GM23338 (cell line): ENCODE results near the gene WBP1. TPM values are rescaled to one million over a fixed set of nuclear protein-coding genes. Genes with fewer than 3 reads are reported as not detected.

ENCODE experiments used
- ATAC-seq: fragments of 200-7000 bp; cut with Tn5 transposase; 3 replicates; pipeline ENCODE4 v1.9.1; 2020
- DNase-seq: peaks from one replicate; pipeline ENCODE4 v3.0.0-alpha.2; 2015; ENCODE audit warnings: low spot score
- H2AFZ ChIP-seq: fragments of 200-600 bp; sonication (generic); 2 replicates; pipeline ENCODE4 v1.8.0; 2016; ENCODE audit warnings: antibody characterized with exemption, mild to moderate bottlenecking, moderate library complexity
- H3F3A ChIP-seq: fragments of 200-600 bp; sonication (generic); replicated peaks from 2 replicates; pipeline ENCODE4 v1.8.0; 2017; ENCODE audit warnings: antibody characterized with exemption, mixed run types, low read depth
- H3K27ac ChIP-seq: fragments of 200-600 bp; sonication (generic); 2 replicates; pipeline ENCODE4 v1.6.1; 2016; ENCODE audit warnings: low read depth
- H3K27me3 ChIP-seq: fragments of 200-600 bp; sonication (generic); 2 replicates; pipeline ENCODE4 v1.8.0; 2016; ENCODE audit warnings: mild to moderate bottlenecking, mixed run types, moderate library complexity; ENCODE audit not compliant: insufficient read depth
- H3K36me3 ChIP-seq: fragments of 200-600 bp; sonication (generic); 2 replicates; pipeline ENCODE4 v1.8.0; 2016; ENCODE audit warnings: mild to moderate bottlenecking; ENCODE audit not compliant: insufficient read depth
- H3K4me1 ChIP-seq: fragments of 200-600 bp; sonication (generic); 2 replicates; pipeline ENCODE4 v1.8.0; 2016; ENCODE audit warnings: mild to moderate bottlenecking, moderate library complexity; ENCODE audit not compliant: insufficient read depth
- H3K4me2 ChIP-seq: fragments of 200-600 bp; sonication (generic); 2 replicates; pipeline ENCODE4 v1.7.1; 2017; ENCODE audit warnings: mixed run types
- H3K4me3 ChIP-seq: fragments of 200-600 bp; sonication (generic); 2 replicates; pipeline ENCODE4 v1.6.1; 2016; ENCODE audit warnings: mixed run types
- H3K79me2 ChIP-seq: fragments of 200-600 bp; sonication (generic); replicated peaks from 2 replicates; pipeline ENCODE4 v1.8.0; 2017; ENCODE audit warnings: mild to moderate bottlenecking; ENCODE audit not compliant: insufficient read depth
- H3K9me2 ChIP-seq: fragments of 200-600 bp; sonication (generic); 2 replicates; pipeline ENCODE4 v1.8.0; 2017; ENCODE audit not compliant: insufficient read depth
- H4K20me1 ChIP-seq: fragments of 200-600 bp; sonication (generic); replicated peaks from 2 replicates; pipeline ENCODE4 v1.8.0; 2017; ENCODE audit warnings: mild to moderate bottlenecking; ENCODE audit not compliant: insufficient read depth
- H3K27ac Mint-ChIP-seq: 2 replicates; pipeline ENCODE4 v1.8.0; 2020; ENCODE audit warnings: inconsistent platforms, mild to moderate bottlenecking, moderate library complexity, mixed read lengths
- H3K27me3 Mint-ChIP-seq: 3 replicates; pipeline ENCODE4 v1.8.0; 2022; ENCODE audit warnings: low read depth, mild to moderate bottlenecking, moderate library complexity, mixed read lengths, inconsistent platforms; ENCODE audit not compliant: insufficient read depth, poor library complexity
- H3K36me3 Mint-ChIP-seq: 3 replicates; pipeline ENCODE4 v1.8.0; 2021; ENCODE audit warnings: low read depth, mild to moderate bottlenecking, inconsistent platforms, moderate library complexity, mixed read lengths
- H3K4me1 Mint-ChIP-seq: 3 replicates; pipeline ENCODE4 v1.8.0; 2020; ENCODE audit warnings: mild to moderate bottlenecking, inconsistent platforms, mixed read lengths
- H3K4me3 Mint-ChIP-seq: 3 replicates; pipeline ENCODE4 v1.8.0; 2021; ENCODE audit warnings: moderate library complexity, mild to moderate bottlenecking, inconsistent platforms, mixed read lengths
- H3K9me3 Mint-ChIP-seq: 3 replicates; pipeline ENCODE4 v1.8.0; 2020; ENCODE audit warnings: moderate library complexity, mild to moderate bottlenecking, inconsistent platforms, mixed read lengths
- CREB1 ChIP-seq: fragments of 250-450 bp; sonication (Bioruptor Pico); IDR thresholded peaks from 2 replicates; pipeline ENCODE4 v1.5.0; 2020; ENCODE audit warnings: low read depth, mild to moderate bottlenecking, moderate library complexity
- CTCF ChIP-seq, 2 experiments: fragments of 200-600 bp in 1 of 2; sonication (generic) in 1 of 2; conservative IDR thresholded peaks; 2 replicates each; pipeline versions ENCODE4 v1.5.1 to v1.6.1; 2016 to 2017; ENCODE audit warnings: antibody characterized with exemption in 2 of 2, low read depth in 2 of 2, mild to moderate bottlenecking in 2 of 2, moderate library complexity in 1 of 2
- ETS1 ChIP-seq: IDR thresholded peaks from 2 replicates; pipeline ENCODE4 v1.6.1; 2016; ENCODE audit warnings: antibody characterized with exemption
- EZH2 ChIP-seq: fragments of 200-600 bp; sonication (generic); IDR thresholded peaks from one replicate; pipeline ENCODE4 v1.8.0; 2017; ENCODE audit warnings: antibody characterized with exemption, mild to moderate bottlenecking, low read depth; ENCODE audit not compliant: unreplicated experiment
- EZH2phosphoT487 ChIP-seq: fragments of 200-600 bp; sonication (generic); IDR thresholded peaks from one replicate; pipeline ENCODE4 v1.8.1; 2018; ENCODE audit warnings: antibody characterized with exemption; ENCODE audit not compliant: unreplicated experiment
- JUNB ChIP-seq: IDR thresholded peaks from one replicate; pipeline ENCODE4 v1.6.1; 2016; ENCODE audit warnings: antibody characterized with exemption; ENCODE audit not compliant: unreplicated experiment
- POLR2AphosphoS5 ChIP-seq: IDR thresholded peaks from 2 replicates; pipeline ENCODE4 v1.6.1; 2016; ENCODE audit warnings: antibody characterized with exemption, low read depth
- REST ChIP-seq: IDR thresholded peaks from one replicate; pipeline ENCODE4 v1.6.1; 2018; ENCODE audit warnings: antibody characterized with exemption; ENCODE audit not compliant: unreplicated experiment
- STAT1 ChIP-seq: IDR thresholded peaks from one replicate; pipeline ENCODE4 v1.6.1; 2016; ENCODE audit warnings: antibody characterized with exemption; ENCODE audit not compliant: unreplicated experiment
- ZNF331 ChIP-seq: fragments of 250-450 bp; sonication (Bioruptor Pico); IDR thresholded peaks from 2 replicates; pipeline ENCODE4 v1.5.0; 2020; ENCODE audit warnings: low read depth, mild to moderate bottlenecking, moderate library complexity
- ZNF462 ChIP-seq: fragments of 250-450 bp; sonication (Bioruptor Pico); IDR thresholded peaks from 2 replicates; pipeline ENCODE4 v1.5.0; 2020; ENCODE audit warnings: mild to moderate bottlenecking, moderate library complexity
- polyA plus RNA-seq: library from polyadenylated mRNA; unstranded; fragments of >200 nt; fragmentation: Nextera tagmentation; extraction: Ambion mirVana; gene quantifications from 2 replicates; pipeline ENCODE4 v1.2.1, GENCODE V29; 2016
- total RNA-seq: library from RNA; depleted of rRNA; stranded (reverse); fragments of >200 nt; shearing (Covaris generic); gene quantifications from 2 replicates; pipeline ENCODE4 v1.2.3, GENCODE V29; 2014

WBP1 gene
- total and polyA plus RNA-seq, 2 experiments from 2014 or later, result 53.0 to 64.4 TPM

GRCh38 chr2:74417197-74417596 lies 41.0 kb upstream of the WBP1 start (continued):
- TF ChIP-seq EZH2phosphoT487 (no peak), ZNF331 (no peak), STAT1 (no peak), JUNB (no peak), CREB1 (CRISPR knock-in tag) (no peak), ZNF462 (no peak), POLR2AphosphoS5 (no peak), EZH2 (no peak)

- no peak overlapping the region for H3K4me3 Mint-ChIP-seq
- peaks cover 48% of the 10 kb centered on the region for H3K27me3 Mint-ChIP-seq
- no peaks in the 10 kb centered on the region; the same call in 2 of the 3 replicates for H3K36me3 Mint-ChIP-seq
- no peaks in the 10 kb centered on the region for H3K9me3 Mint-ChIP-seq
- H3K27me3 ChIP-seq, result peaks cover 42% of the 10 kb centered on the region
- H3K9me2 ChIP-seq, result no peaks in the 10 kb centered on the region
- no peak overlapping the region for H3K4me2 ChIP-seq
- DNase-seq, result no peak
- H3K4me3 ChIP-seq, result no peak overlapping the region
- no peak overlapping the region for H2AFZ ChIP-seq
- no peaks in the 10 kb centered on the region for H4K20me1 ChIP-seq
- peaks cover 6% of the 10 kb centered on the region; the same call in 1 of the 2 replicates for H3F3A ChIP-seq
- no peak overlapping the region for H3K27ac Mint-ChIP-seq
- peaks cover 17% of the 10 kb centered on the region for H3K4me1 Mint-ChIP-seq
- H3K79me2 ChIP-seq, result no peaks in the 10 kb centered on the region
- H3K4me1 ChIP-seq, result peaks cover 16% of the 10 kb centered on the region
- no peaks in the 10 kb centered on the region for H3K36me3 ChIP-seq
- H3K27ac ChIP-seq, result no peak overlapping the region
- no peak for ATAC-seq
- no peak for TF ChIP-seq CTCF (conservative IDR thresholded peaks at IDR 0.05; ENCODE audit: low read depth in 2 of 2)
- no peak for TF ChIP-seq JUNB
- TF ChIP-seq ETS1, result no peak
- TF ChIP-seq REST, result no peak
- no peak for TF ChIP-seq STAT1
These were observed 40.5 kb upstream of the WBP1 start for GRCh38 chr2:74417763-74418162.
